Dedifferentiated amniotic fluid mesenchymal stem cell (primary cell): Measurements from ENCODE around the gene NRG2.

Source experiments
- DNase-seq: peaks from one replicate; pipeline ENCODE4 v3.0.0-alpha.2; 2016; ENCODE audit errors: extremely low spot score

NRG2 gene

GRCh38 chr5:139838381-139839197 is 204.5 kb downstream of the NRG2 start:
- DNase-seq: no peak

GRCh38 chr5:139837711-139838380 is 205.3 kb downstream of the NRG2 start:
- no peak for DNase-seq

- DNase-seq: no peak
Measured at GRCh38 chr5:139836469-139837208, 206.5 kb downstream of the NRG2 start.

- no peak for DNase-seq
Measured at GRCh38 chr5:139835656-139836055, 207.4 kb downstream of the NRG2 start.

GRCh38 chr5:139833525-139833924 is 209.6 kb downstream of the NRG2 start:
- DNase-seq: no peak

- no peak for DNase-seq
Measured at GRCh38 chr5:139831624-139832023, 211.5 kb downstream of the NRG2 start.

GRCh38 chr5:139829471-139829870 is 213.6 kb downstream of the NRG2 start:
- no peak for DNase-seq

GRCh38 chr5:139828207-139828895 is 214.7 kb downstream of the NRG2 start:
- DNase-seq: no peak

GRCh38 chr5:139825690-139826089 is 217.4 kb downstream of the NRG2 start:
- DNase-seq: no peak

- DNase-seq: no peak
Measured at GRCh38 chr5:139823757-139824355, 219.2 kb downstream of the NRG2 start.

- DNase-seq: no peak
Measured at GRCh38 chr5:139822553-139823425, 220.3 kb downstream of the NRG2 start.

GRCh38 chr5:139821806-139822552 is 221.1 kb downstream of the NRG2 start:
- no peak for DNase-seq

GRCh38 chr5:139820606-139821005 is 222.5 kb downstream of the NRG2 start:
- no peak for DNase-seq

GRCh38 chr5:139820130-139820529 is 223.0 kb downstream of the NRG2 start:
- DNase-seq: no peak

- DNase-seq: no peak
Measured at GRCh38 chr5:139817970-139818369, 225.1 kb downstream of the NRG2 start.

GRCh38 chr5:139817362-139817761 is 225.7 kb downstream of the NRG2 start:
- DNase-seq: no peak

GRCh38 chr5:139816566-139816965 is 226.5 kb downstream of the NRG2 start:
- DNase-seq: no peak

GRCh38 chr5:139814704-139815280 is 228.3 kb downstream of the NRG2 start:
- no peak for DNase-seq

- DNase-seq: no peak
Measured at GRCh38 chr5:139814191-139814601, 228.9 kb downstream of the NRG2 start.
